ENCODE results near the gene TNFRSF17. TPM values are rescaled to one million over a fixed set of nuclear protein-coding genes. Genes with fewer than 3 reads are reported as not detected.
"Not testable (repeated sequence)": the region's sequence is repeated elsewhere in the genome, so short reads cannot be mapped to it uniquely, and the experiment has no call there.

The TNFRSF17 gene
- total RNA-seq, 1 donor from 2014 or later = not detected

- H3K27ac Mint-ChIP-seq (ENCODE audit: unreplicated experiment) = no peak overlapping the region
- H3K36me3 Mint-ChIP-seq (ENCODE audit: unreplicated experiment) = no peaks in the 10 kb centered on the region
- H3K9me3 Mint-ChIP-seq (ENCODE audit: unreplicated experiment) = no peaks in the 10 kb centered on the region
These were observed 2.3 kb downstream of the TNFRSF17 start for GRCh38 chr16:11967195-11967911.

GRCh38 chr16:11968577-11968976 is 3.6 kb downstream of the TNFRSF17 start:
- no peak for TF ChIP-seq CTCF (IDR thresholded peaks at IDR 0.05)
- Mint-ChIP-seq H3K27ac (ENCODE audit: unreplicated experiment) (no peak overlapping the region), H3K4me3 (ENCODE audit: unreplicated experiment) (no peak overlapping the region), H3K27me3 (ENCODE audit: unreplicated experiment) (no peaks in the 10 kb centered on the region), H3K9me3 (ENCODE audit: unreplicated experiment) (no peaks in the 10 kb centered on the region), H3K36me3 (ENCODE audit: unreplicated experiment) (no peaks in the 10 kb centered on the region), H3K4me1 (ENCODE audit: unreplicated experiment) (peaks cover 8% of the 10 kb centered on the region)
- DNase-seq (ENCODE audit: extremely low spot score, unreplicated experiment) = no peak

More at GRCh38 chr16:11967195-11967911, 2.3 kb downstream of the TNFRSF17 start:
- Mint-ChIP-seq H3K27me3 (ENCODE audit: unreplicated experiment) (no peaks in the 10 kb centered on the region), H3K4me1 (ENCODE audit: unreplicated experiment) (peaks cover 8% of the 10 kb centered on the region), H3K4me3 (ENCODE audit: unreplicated experiment) (no peak overlapping the region)
- DNase-seq (ENCODE audit: extremely low spot score, unreplicated experiment) = no peak
- no peak for TF ChIP-seq CTCF (IDR thresholded peaks at IDR 0.05)

GRCh38 chr16:11970292-11970691 is 5.3 kb downstream of the TNFRSF17 start:
- DNase-seq (ENCODE audit: extremely low spot score, unreplicated experiment); H3K9me3 Mint-ChIP-seq (ENCODE audit: unreplicated experiment); H3K27me3 Mint-ChIP-seq (ENCODE audit: unreplicated experiment); H3K4me1 Mint-ChIP-seq (ENCODE audit: unreplicated experiment); H3K36me3 Mint-ChIP-seq (ENCODE audit: unreplicated experiment); H3K27ac Mint-ChIP-seq (ENCODE audit: unreplicated experiment); H3K4me3 Mint-ChIP-seq (ENCODE audit: unreplicated experiment): not testable (repeated sequence)

- Mint-ChIP-seq H3K36me3 (ENCODE audit: unreplicated experiment) (no peaks in the 10 kb centered on the region), H3K9me3 (ENCODE audit: unreplicated experiment) (no peaks in the 10 kb centered on the region), H3K4me3 (ENCODE audit: unreplicated experiment) (no peak overlapping the region), H3K27ac (ENCODE audit: unreplicated experiment) (no peak overlapping the region), H3K27me3 (ENCODE audit: unreplicated experiment) (no peaks in the 10 kb centered on the region), H3K4me1 (ENCODE audit: unreplicated experiment) (peaks cover 15% of the 10 kb centered on the region)
- peak; percentile 33 for TF ChIP-seq CTCF (IDR thresholded peaks at IDR 0.05)
- DNase-seq (ENCODE audit: extremely low spot score, unreplicated experiment) = no peak
These were observed 7.1 kb downstream of the TNFRSF17 start for GRCh38 chr16:11972128-11972527.

- no peak overlapping the region for H3K27ac Mint-ChIP-seq (ENCODE audit: unreplicated experiment)
- no peak for TF ChIP-seq CTCF (IDR thresholded peaks at IDR 0.05)
- no peaks in the 10 kb centered on the region for H3K9me3 Mint-ChIP-seq (ENCODE audit: unreplicated experiment)
- no peak for DNase-seq (ENCODE audit: extremely low spot score, unreplicated experiment)
- no peak overlapping the region for H3K4me3 Mint-ChIP-seq (ENCODE audit: unreplicated experiment)
- no peaks in the 10 kb centered on the region for H3K36me3 Mint-ChIP-seq (ENCODE audit: unreplicated experiment)
- peaks cover 24% of the 10 kb centered on the region for H3K4me1 Mint-ChIP-seq (ENCODE audit: unreplicated experiment)
- H3K27me3 Mint-ChIP-seq (ENCODE audit: unreplicated experiment) = no peaks in the 10 kb centered on the region
These were observed 8.1 kb downstream of the TNFRSF17 start for GRCh38 chr16:11973070-11973469.

Data from osteocyte (in vitro differentiated cells).